SK-N-SH (cell line): ENCODE data around the gene ATP1A4. TPM values are rescaled to one million over a fixed set of nuclear protein-coding genes. Genes with fewer than 3 reads are reported as not detected.

Experiments
- CTCF ChIA-PET: fragments of 300-600, 350-600 bp; formaldehyde crosslinking; extraction: SDS; loops from one replicate; lab custom pipeline; 2021; lab: Yijun Ruan, JAX
- POLR2A ChIA-PET: fragments of 350-600 bp; sonication (Branson Sonifier 250); formaldehyde crosslinking; extraction: SDS; loops from one replicate; lab custom pipeline; 2020; ENCODE audit warnings: antibody characterized with exemption, inconsistent platforms; lab: Yijun Ruan, JAX
- DNase-seq: peaks from one replicate; pipeline ENCODE4 v3.0.0; 2012
- H2AFZ ChIP-seq: fragments of 200-600 bp; sonication (generic); 2 replicates; pipeline ENCODE4 v1.8.1; 2016; ENCODE audit warnings: antibody characterized with exemption, mild to moderate bottlenecking, low read depth
- H3F3A ChIP-seq: fragments of 200-600 bp; sonication (generic); replicated peaks from 2 replicates; pipeline ENCODE3; 2016; ENCODE audit warnings: antibody characterized with exemption, mild to moderate bottlenecking; ENCODE audit not compliant: insufficient read depth
- H3K27ac ChIP-seq, 2 experiments: fragments of 200-500 bp in 1 of 2; fragments of 200-600 bp in 1 of 2; sonication (Bioruptor generic) in 1 of 2; sonication (generic), shearing (Covaris generic) in 1 of 2; 2 replicates each; pipeline versions ENCODE4 v1.5.1 to v1.6.1; 2014 to 2016; ENCODE audit warnings: low read depth in 2 of 2, inconsistent platforms in 1 of 2, low read length in 1 of 2, mild to moderate bottlenecking in 1 of 2, mixed read lengths in 1 of 2
- H3K27me3 ChIP-seq: fragments of 200-600 bp; sonication (generic), shearing (Covaris generic); 2 replicates; pipeline ENCODE4 v1.6.1; 2016; ENCODE audit warnings: mixed run types; ENCODE audit not compliant: insufficient read depth
- H3K36me3 ChIP-seq, 2 experiments: fragments of 200-500 bp in 1 of 2; fragments of 200-600 bp in 1 of 2; sonication (Bioruptor generic) in 1 of 2; sonication (generic) in 1 of 2; replicated peaks in 1 of 2; 2 replicates each; pipeline versions ENCODE3 to v1.5.1; 2014 to 2016; ENCODE audit warnings: low read length in 1 of 2, mild to moderate bottlenecking in 1 of 2; ENCODE audit not compliant: insufficient read depth in 2 of 2, control insufficient read depth in 1 of 2
- H3K4me1 ChIP-seq, 2 experiments: fragments of 200-500 bp in 1 of 2; fragments of 200-600 bp in 1 of 2; sonication (Bioruptor generic) in 1 of 2; sonication (generic), shearing (Covaris generic) in 1 of 2; 2 replicates each; pipeline versions ENCODE4 v1.5.1 to v1.6.1; 2014 to 2016; ENCODE audit warnings: low read depth in 1 of 2, low read length in 1 of 2, mixed run types in 1 of 2; ENCODE audit not compliant: insufficient read depth in 2 of 2, control insufficient read depth in 1 of 2
- H3K4me2 ChIP-seq: fragments of 200-600 bp; sonication (generic), shearing (Covaris generic); 2 replicates; pipeline ENCODE4 v1.6.1; 2017; ENCODE audit warnings: mixed run types
- H3K4me3 ChIP-seq, 2 experiments: fragments of 200-500 bp in 1 of 2; fragments of 200-600 bp in 1 of 2; sonication (Bioruptor generic) in 1 of 2; sonication (generic), shearing (Covaris generic) in 1 of 2; 2 replicates each; pipeline versions ENCODE4 v1.5.1 to v1.8.1; 2014 to 2016; ENCODE audit warnings: low read depth in 2 of 2, inconsistent platforms in 1 of 2, low read length in 1 of 2, mild to moderate bottlenecking in 1 of 2, mixed read lengths in 1 of 2, moderate library complexity in 1 of 2
- H3K79me2 ChIP-seq: fragments of 200-600 bp; sonication (generic); 2 replicates; pipeline ENCODE4 v1.8.1; 2017; ENCODE audit warnings: mild to moderate bottlenecking; ENCODE audit not compliant: insufficient read depth
- H3K9ac ChIP-seq: fragments of 200-600 bp; sonication (generic); 2 replicates; pipeline ENCODE4 v1.6.1; 2017; ENCODE audit warnings: mixed run types
- H3K9me2 ChIP-seq: fragments of 200-600 bp; sonication (generic); 2 replicates; pipeline ENCODE4 v1.6.1; 2017; ENCODE audit warnings: mixed run types
- H3K9me3 ChIP-seq: fragments of 200-600 bp; sonication (generic); 2 replicates; pipeline ENCODE4 v1.6.1; 2017; ENCODE audit warnings: mixed run types, mild to moderate bottlenecking, moderate library complexity
- H4K20me1 ChIP-seq: fragments of 200-600 bp; sonication (generic); 2 replicates; pipeline ENCODE4 v1.6.1; 2017; ENCODE audit warnings: mild to moderate bottlenecking, mixed run types; ENCODE audit not compliant: insufficient read depth
- CHD2 ChIP-seq: fragments of 150-350 bp; IDR thresholded peaks from 2 replicates; pipeline ENCODE4 v1.6.1; 2018; ENCODE audit warnings: low read length; ENCODE audit not compliant: partially characterized antibody
- ELF1 ChIP-seq: IDR thresholded peaks from 2 replicates; pipeline ENCODE4 v1.4.0; 2012
- FOXJ3 ChIP-seq: sonication (generic); formaldehyde crosslinking; IDR thresholded peaks from 2 replicates; pipeline ENCODE4 v1.5.1; 2020; ENCODE audit warnings: mild to moderate bottlenecking, missing genetic modification reagents
- GATA2 ChIP-seq: sonication (generic); formaldehyde crosslinking; IDR thresholded peaks from 2 replicates; pipeline ENCODE4 v1.5.0; 2020; ENCODE audit warnings: mild to moderate bottlenecking, missing genetic modification reagents
- IRF3 ChIP-seq: fragments of 150-350 bp; IDR thresholded peaks from 2 replicates; pipeline ENCODE4 v1.6.1; 2016; ENCODE audit warnings: mild to moderate bottlenecking, low read depth, low read length
- PBX3 ChIP-seq: IDR thresholded peaks from 2 replicates; pipeline ENCODE4; 2012
- POLR2AphosphoS5 ChIP-seq: IDR thresholded peaks from 2 replicates; pipeline ENCODE4 v1.6.1; 2012; ENCODE audit warnings: low read depth, low read length
- RFX5 ChIP-seq: IDR thresholded peaks from 2 replicates; pipeline ENCODE4 v1.6.1; 2012; ENCODE audit warnings: mild to moderate bottlenecking, improper control_type of control experiment, low read length
- RXRA ChIP-seq: IDR thresholded peaks from 2 replicates; pipeline ENCODE4 v1.4.0; 2012; ENCODE audit warnings: low read depth, mild to moderate bottlenecking, borderline replicate concordance
- SIN3A ChIP-seq: IDR thresholded peaks from 2 replicates; pipeline ENCODE4 v1.6.1; 2012; ENCODE audit warnings: low read depth, mild to moderate bottlenecking, low read length, moderate library complexity, borderline replicate concordance
- TEAD4 ChIP-seq: IDR thresholded peaks from 2 replicates; pipeline ENCODE4 v1.4.0; 2012; ENCODE audit warnings: mild to moderate bottlenecking, borderline replicate concordance; ENCODE audit not compliant: insufficient read depth
- YY1 ChIP-seq: IDR thresholded peaks from 2 replicates; pipeline ENCODE4 v1.4.0; 2012; ENCODE audit warnings: low read depth, mild to moderate bottlenecking
- WGBS: methylation state at CpG from one replicate; pipeline ENCODE4 v1.1.6; 2017; ENCODE audit warnings: low lambda C conversion rate; 5-methylcytosine and 5-hydroxymethylcytosine counted together
- polyA plus RNA-seq, 3 experiments: library from polyadenylated mRNA; depleted of rRNA; stranded (reverse); fragments of >200 nt; gene quantifications; 2 replicates each; pipeline ENCODE4 v1.2.3, GENCODE V29; 2012
- TF ChIP-seq, protein P1 (sequence below): IDR thresholded peaks from 2 replicates; pipeline ENCODE4 v1.4.0; 2012; ENCODE audit warnings: low read depth, borderline replicate concordance

The ATP1A4 gene
- polyA plus RNA-seq, 1 of the 3 experiments (the other 2 are of a cell fraction): not detected

- no peaks in the 10 kb centered on the region for H3K9me3 ChIP-seq
- H3K4me1 ChIP-seq: peaks cover 23 to 35% of the 10 kb centered on the region in 2 experiments
- CTCF ChIA-PET: no interaction called here
- H2AFZ ChIP-seq: no peak overlapping the region
- H3K36me3 ChIP-seq: peaks cover 71 to 92% of the 10 kb centered on the region in 2 experiments
- TF ChIP-seq GATA2 (CRISPR knock-in tag) (no peak), YY1 (no peak), POLR2AphosphoS5 (0 out of 2 replicates have a peak, but pooled peaks have one; percentile 11)
- H3K9ac ChIP-seq: no peak overlapping the region
- H3K27me3 ChIP-seq: no peaks in the 10 kb centered on the region
- H3K79me2 ChIP-seq: peaks cover 27% of the 10 kb centered on the region
- H3K27ac ChIP-seq: peak overlapping the region in 1 of 2 experiments; percentile 4; a peak in 1 of 4 replicates
- H3F3A ChIP-seq: peaks cover 44% of the 10 kb centered on the region
- H4K20me1 ChIP-seq: peaks cover 24% of the 10 kb centered on the region
- no peak for DNase-seq
- H3K4me2 ChIP-seq: no peak overlapping the region
- WGBS: 78% methylated on average over 3 of the region's 3 CpGs
- POLR2A ChIA-PET: no interaction called here
- H3K9me2 ChIP-seq: no peaks in the 10 kb centered on the region
- no peak overlapping the region for H3K4me3 ChIP-seq
Measured at GRCh38 chr1:160214481-160215140, 63.2 kb downstream of the ATP1A4 start.

GRCh38 chr1:160216301-160216700, 64.9 kb downstream of the ATP1A4 start:
- peaks cover 11 to 21% of the 10 kb centered on the region in 2 experiments; a peak in 3 of 4 replicates for H3K4me1 ChIP-seq

GRCh38 chr1:160217481-160218051, 66.2 kb downstream of the ATP1A4 start:
- Histone ChIP-seq H3K27ac (peak overlapping the region; percentile 45 to 55; a peak in 3 of 4 replicates), H3K36me3 (peaks cover 72 to 94% of the 10 kb centered on the region in 2 experiments)

More at GRCh38 chr1:160216301-160216700, 64.9 kb downstream of the ATP1A4 start:
- peaks cover 72 to 94% of the 10 kb centered on the region in 2 experiments for H3K36me3 ChIP-seq
- no peak overlapping the region for H3K9ac ChIP-seq
- no peak for DNase-seq
- ChIA-PET POLR2A (interaction anchor here (1.1 kb wide), 1 partner anchor 9 kb away, joined by 3 read pairs; no protein-coding TSS in a partner anchor), CTCF (interaction anchor here (1.6 kb wide), 1 partner anchor 23 kb away, joined by 13 read pairs; no protein-coding TSS in a partner anchor)
- peaks cover 10% of the 10 kb centered on the region for H3K79me2 ChIP-seq
- H3K4me2 ChIP-seq: no peak overlapping the region
- H2AFZ ChIP-seq: no peak overlapping the region
- H3K9me3 ChIP-seq: no peaks in the 10 kb centered on the region
- H3K27me3 ChIP-seq: no peaks in the 10 kb centered on the region
- H3K9me2 ChIP-seq: no peaks in the 10 kb centered on the region
- TF ChIP-seq PBX3 (no peak), TEAD4 (no peak), RXRA (no peak), SIN3A (no peak), CHD2 (no peak)
- peaks cover 58% of the 10 kb centered on the region for H3F3A ChIP-seq
- peaks cover 8% of the 10 kb centered on the region for H4K20me1 ChIP-seq
- H3K4me3 ChIP-seq: no peak overlapping the region
- peak overlapping the region in 1 of 2 experiments; percentile 9; a peak in 1 of 4 replicates for H3K27ac ChIP-seq

More at GRCh38 chr1:160217481-160218051, 66.2 kb downstream of the ATP1A4 start:
- no peaks in the 10 kb centered on the region for H3K79me2 ChIP-seq
- WGBS: 92% methylated on average over 5 of the region's 10 CpGs
- H3K4me2 ChIP-seq: no peak overlapping the region
- no peak for DNase-seq
- no peaks in the 10 kb centered on the region; the same call in 1 of the 2 replicates for H4K20me1 ChIP-seq
- H3F3A ChIP-seq: peaks cover 62% of the 10 kb centered on the region
- TF ChIP-seq ELF1: no peak
- no peak for TF ChIP-seq IRF3
- no peak for TF ChIP-seq FOXJ3 (CRISPR knock-in tag)
- TF ChIP-seq, protein P1, sequence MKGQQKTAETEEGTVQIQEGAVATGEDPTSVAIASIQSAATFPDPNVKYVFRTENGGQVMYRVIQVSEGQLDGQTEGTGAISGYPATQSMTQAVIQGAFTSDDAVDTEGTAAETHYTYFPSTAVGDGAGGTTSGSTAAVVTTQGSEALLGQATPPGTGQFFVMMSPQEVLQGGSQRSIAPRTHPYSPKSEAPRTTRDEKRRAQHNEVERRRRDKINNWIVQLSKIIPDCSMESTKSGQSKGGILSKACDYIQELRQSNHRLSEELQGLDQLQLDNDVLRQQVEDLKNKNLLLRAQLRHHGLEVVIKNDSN: no peak
- no peak for TF ChIP-seq RFX5
- peaks cover 11 to 18% of the 10 kb centered on the region in 2 experiments; a peak in 3 of 4 replicates for H3K4me1 ChIP-seq
- no peaks in the 10 kb centered on the region for H3K9me3 ChIP-seq
- H2AFZ ChIP-seq: no peak overlapping the region
- H3K9ac ChIP-seq: no peak overlapping the region
- H3K4me3 ChIP-seq: no peak overlapping the region
- POLR2A ChIA-PET: no interaction called here
- H3K27me3 ChIP-seq: no peaks in the 10 kb centered on the region
- CTCF ChIA-PET: interaction anchor here (3.0 to 5.5 kb wide), 7 partner anchors 10 to 131 kb away, joined by 21 to 141 read pairs (median 57); partner anchors contain the start of genes CASQ1 and PEA15
- no peaks in the 10 kb centered on the region for H3K9me2 ChIP-seq
